HG02763 (cell line): Measurements from ENCODE around the gene MAIP1.
"Not testable (repeated sequence)": the region's sequence is repeated elsewhere in the genome, so short reads cannot be mapped to it uniquely, and the experiment has no call there.

Experiments used
- ATAC-seq: cut with Tn5 transposase; IDR thresholded peaks from one replicate; pipeline ENCODE4 v1.9.1; 2021; ENCODE audit warnings: mild to moderate bottlenecking, moderate library complexity; ENCODE audit not compliant: unreplicated experiment

MAIP1 gene

DNA sequence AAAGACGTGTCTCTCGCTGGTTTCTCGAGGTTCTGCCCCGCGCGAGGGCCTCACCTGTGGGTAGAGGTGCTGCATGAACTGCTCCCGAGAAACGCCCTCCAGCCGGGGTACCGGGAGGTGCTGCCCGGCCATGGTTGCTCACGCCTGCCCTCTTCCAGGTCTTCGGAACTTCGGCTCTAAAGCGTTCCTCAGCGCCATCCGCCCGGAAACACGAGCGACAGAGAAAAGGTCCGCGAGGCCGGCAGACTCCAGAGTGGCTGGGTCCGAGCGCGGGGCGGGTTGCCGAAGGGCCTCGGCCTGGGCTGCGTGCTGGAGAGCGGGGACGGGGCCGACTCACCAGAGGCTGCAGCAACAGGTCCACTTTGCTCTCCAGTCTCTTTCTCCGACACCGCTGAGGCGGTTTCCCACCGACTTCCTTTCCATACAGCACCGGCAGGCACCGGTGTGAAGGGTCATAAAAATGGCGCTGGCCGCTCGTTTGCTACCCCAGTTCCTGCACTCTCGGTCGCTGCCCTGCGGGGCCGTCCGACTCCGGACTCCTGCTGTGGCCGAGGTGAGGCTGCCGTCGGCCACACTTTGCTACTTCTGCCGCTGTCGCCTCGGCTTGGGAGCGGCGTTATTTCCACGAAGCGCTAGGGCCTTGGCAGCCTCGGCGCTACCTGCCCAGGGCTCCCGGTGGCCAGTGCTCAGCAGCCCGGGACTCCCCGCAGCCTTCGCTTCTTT, at the start of gene MAIP1, which contains the start of gene TYW5:
TSS of gene MAIP1 (plus strand) at position 244 of the 723 bp plus-strand sequence. CDS start at position 461, 217 bp downstream.
TSS of gene TYW5 (minus strand) at position 153 of the 723 bp plus-strand sequence. CDS start at position 132, 21 bp downstream.
- peak; percentile 82 for ATAC-seq

DNA sequence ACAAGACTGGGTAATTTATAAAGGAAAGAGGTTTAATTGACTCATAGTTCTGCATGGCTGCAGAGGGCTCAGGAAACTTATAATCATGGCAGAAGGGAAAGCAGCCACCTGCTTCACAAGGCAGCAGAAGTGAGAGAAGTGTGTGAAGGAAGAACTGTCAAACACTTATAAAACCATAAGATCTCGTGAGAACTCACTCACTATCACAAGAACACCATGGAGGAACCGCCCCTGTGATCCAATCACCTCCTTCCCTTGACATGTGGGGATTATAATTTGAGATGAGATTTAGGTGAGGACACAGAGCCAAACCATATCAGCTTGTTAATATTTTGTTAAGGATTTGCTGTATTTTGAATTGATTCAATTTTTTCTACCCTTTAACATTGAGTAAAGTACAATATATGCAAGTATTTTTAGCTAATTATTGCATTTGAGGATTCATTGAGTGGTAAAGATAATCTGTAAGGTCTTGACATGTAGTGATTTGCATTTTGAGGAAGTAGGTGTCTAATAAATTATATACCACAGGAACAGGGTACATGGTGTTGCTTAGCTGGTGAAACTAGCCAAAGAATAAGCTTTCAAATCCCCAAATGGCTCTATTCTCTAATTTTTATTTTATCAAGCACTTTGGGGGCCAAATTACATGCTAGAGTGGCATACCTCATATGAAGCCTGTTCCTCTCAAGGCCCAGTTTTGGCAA, 48.2 kb upstream of the MAIP1 start:
- ATAC-seq: no peak

GRCh38 chr2:199910338-199911051, 44.9 kb upstream of the MAIP1 start:
- no peak for ATAC-seq

DNA sequence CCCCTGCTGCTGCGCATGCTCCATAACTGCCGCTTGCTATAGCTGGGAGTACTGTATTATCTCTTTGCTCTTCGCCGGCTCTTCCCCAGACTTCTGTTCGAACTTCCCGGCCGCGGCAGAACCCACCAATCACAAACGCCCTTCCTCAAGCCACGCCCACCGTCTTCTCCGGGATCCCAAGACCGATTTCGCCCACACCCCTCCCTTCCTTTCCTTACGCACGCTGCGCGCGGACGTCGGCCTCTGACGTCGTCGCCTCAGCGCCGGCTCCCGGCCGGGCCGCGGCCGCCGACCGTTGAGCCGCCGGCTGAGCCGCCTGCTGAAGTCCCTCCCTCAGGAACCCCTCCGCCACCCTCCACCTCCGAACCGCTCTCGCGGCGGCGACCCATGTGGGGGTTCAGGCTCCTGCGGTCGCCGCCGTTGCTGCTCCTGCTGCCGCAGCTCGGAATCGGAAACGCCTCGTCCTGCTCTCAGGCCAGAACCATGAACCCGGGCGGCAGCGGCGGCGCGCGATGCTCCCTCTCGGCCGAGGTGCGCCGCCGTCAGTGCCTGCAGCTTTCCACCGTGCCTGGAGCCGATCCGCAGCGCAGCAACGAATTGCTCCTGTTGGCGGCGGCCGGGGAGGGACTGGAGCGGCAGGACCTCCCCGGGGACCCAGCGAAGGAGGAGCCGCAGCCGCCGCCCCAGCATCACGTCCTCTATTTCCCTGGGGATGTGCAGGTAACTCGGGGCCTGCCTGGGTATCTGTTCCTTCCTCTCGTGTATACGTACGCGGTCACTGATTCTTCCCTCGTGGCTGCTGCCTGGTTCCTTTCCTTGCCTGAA, 44.1 kb upstream of the MAIP1 start, which contains the start of gene C2orf69:
TSS of gene C2orf69 (plus strand) at position 242 of the 825 bp plus-strand sequence. CDS start at position 388, 146 bp downstream.
- ATAC-seq: peak; percentile 93

DNA sequence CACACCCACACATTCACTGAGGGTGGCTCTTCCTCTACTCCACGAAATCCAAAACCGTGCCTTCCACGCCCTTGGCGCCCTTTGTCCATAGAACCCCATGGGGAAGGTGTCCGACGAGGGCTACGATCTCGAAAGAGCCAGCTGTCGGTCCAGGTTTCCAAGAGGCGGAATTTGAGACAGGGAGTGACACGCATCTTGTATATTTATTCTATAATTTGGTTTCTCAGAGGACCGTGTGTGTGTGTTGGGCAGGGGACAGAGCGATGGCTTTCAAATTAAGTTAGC, 43.6 kb upstream of the MAIP1 start:
- no peak for ATAC-seq

- not testable (repeated sequence) for ATAC-seq
These were observed 42.7 kb upstream of the MAIP1 start for GRCh38 chr2:199912553-199913114.

DNA sequence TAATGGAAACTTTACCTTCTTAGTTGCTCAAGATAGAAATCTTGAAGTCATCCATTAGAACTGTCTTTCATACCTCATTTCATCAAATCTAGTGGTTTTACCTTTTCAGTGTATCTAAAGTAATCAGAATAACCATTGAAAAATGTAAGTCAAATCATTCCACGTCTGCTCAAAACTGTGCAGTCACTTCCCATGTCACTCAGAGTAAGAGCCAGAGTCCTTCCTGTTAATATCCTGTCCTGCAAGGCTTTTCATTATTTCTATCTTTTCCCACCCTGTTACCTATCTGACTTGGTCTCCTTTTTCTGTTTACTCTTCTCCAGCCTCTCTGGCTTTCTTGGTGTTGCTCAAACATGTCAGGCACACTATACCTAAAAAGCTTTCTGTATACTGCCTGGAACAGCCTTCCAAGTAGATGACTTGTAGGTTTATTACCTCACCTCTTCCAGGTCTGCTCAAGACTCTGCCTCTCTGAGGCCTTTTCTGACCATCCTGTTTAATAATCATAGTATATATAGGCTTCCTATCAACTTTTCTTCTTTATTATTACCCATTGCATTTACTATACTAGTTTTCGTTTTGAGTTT, 40.9 kb upstream of the MAIP1 start:
- ATAC-seq: no peak

DNA sequence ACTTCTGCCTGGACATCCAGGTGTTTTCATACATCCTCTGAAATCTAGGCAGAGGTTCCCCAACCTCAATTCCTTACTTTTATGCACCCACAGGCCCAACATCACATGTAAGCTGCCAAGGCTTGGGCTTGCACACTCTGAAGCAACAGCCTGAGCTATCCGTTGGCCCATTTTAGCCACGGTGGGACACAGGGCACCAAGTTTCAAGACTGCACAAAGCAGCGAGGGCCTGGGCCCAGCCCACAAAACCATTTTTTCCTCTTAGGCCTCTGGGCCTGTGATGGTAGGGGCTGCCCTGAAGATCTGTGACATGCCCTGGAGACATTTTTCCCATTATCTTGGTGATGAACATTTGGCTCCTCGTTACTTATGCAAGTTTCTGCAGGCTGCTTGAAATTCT, 38.4 kb upstream of the MAIP1 start:
- no peak for ATAC-seq

DNA sequence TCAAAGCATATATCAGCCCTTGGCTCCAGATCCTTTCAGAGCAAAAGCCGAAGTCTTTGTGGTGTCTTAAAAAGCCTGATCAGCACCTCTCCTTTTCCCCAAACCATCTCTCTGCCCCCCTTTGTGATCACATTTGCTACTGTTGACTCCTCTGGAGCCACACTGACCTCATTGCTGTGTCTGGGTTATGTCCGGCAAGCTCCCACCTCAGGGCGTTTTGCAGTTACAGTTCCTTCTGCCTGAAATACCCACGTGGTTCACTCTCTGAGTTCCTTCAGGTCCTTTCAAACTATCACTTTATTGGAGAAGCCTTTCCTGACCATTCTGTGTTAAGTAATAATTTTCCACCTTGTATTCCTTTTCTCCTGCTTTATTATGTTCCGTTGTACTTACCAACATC, 32.5 kb upstream of the MAIP1 start:
- ATAC-seq: no peak

DNA sequence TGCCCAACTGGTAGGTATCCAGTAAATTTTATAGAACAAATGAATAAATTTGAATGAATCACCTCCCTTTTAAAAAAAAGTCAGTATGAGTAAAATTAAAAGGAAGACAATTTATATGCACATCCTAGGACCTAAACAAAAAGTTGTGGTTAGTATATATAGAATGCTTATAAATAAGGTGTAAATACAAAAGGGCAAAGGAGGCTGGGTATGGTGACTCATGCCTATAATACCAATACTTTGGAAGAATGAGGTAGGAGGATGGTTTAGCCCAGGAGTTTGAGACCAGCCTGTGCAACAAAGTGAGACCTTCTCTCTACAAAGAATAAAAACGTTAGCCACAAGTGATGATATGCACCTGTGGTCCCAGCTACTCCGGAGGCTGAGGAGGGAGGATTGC, 31.5 kb upstream of the MAIP1 start:
- no peak for ATAC-seq

DNA sequence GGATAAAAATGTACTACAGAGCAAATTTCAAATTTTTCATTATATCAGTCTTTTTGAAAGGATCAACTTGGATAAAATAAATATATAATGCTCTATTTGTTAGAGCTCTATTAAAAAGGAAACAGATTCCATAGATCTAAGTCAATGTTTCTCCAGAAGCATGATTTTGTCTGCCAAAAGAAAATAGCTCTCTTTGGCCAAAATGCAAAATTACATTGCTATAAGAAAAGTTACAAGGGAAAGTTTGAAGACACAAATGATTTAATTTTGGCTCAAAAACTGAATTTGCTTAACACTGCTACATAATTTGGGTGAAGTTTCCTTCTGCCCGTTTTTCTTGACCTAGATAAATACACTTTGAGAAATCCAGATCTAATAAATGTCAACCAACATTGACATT, 28.6 kb upstream of the MAIP1 start:
- no peak for ATAC-seq

GRCh38 chr2:199928226-199928625, 27.2 kb upstream of the MAIP1 start:
- ATAC-seq: no peak

DNA sequence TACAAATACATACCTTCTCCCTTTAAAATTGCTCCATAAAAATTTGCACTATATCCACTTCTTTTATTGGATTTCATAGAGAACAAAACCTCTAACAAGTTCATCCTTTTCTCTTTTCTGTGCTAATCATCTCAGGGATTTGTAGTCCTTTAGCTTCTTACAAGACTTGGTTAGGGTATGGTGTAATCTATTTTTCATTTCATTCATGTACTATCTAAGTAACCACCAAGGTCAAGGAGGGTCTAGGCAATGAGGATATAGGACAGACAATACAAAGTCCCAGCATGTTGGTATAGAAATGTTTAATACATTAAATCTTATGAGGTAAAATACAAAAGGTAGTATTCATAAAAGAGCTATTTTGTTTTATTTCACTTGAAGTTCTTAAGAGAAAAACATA, 26.8 kb upstream of the MAIP1 start:
- ATAC-seq: no peak

DNA sequence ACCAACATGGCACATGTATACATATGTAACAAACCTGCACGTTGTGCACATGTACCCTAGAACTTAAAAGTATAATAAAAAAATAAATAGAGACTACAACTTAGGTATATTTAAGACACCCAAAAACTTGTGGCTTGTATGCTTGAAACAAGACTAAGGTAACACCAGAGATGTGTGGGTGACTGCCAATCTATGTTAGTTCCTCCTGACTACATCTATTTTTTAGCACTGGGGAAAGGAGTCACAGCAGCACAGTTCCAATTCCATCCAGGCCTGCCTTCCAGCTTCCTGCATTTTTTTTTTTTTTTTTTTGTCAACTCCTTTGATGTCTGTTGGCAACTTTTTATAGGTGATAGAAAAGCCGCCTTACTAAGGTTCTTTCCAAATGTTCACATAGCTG, 26.1 kb upstream of the MAIP1 start:
- no peak for ATAC-seq

DNA sequence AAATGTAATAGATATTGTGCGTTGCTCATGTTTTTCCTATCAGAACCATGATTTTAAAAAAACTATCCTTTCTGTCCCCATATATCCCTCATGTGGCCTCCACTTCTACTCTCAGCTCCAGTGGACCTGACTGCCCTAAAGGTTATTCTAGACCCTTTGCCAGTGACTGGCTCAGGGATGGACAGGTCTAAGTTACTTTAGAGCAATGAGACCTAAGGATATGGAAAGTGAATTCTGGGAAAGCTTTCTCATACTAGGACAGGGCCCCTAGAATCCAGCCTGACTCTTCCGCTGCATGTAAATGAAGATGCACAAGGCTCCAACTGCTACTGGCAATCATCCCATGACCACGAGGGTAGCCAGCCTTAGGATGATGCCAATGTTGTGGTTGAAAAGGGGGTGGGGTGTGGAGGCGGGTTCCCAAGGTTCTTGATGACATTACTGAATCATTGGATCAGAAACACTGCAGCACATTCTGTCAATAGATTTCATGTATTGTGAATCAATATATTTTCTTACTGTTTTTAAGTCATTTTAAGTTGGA, 23.0 kb upstream of the MAIP1 start:
- no peak for ATAC-seq

GRCh38 chr2:199933466-199933865, 21.9 kb upstream of the MAIP1 start:
- no peak for ATAC-seq

GRCh38 chr2:199936554-199936953, 18.8 kb upstream of the MAIP1 start:
- no peak for ATAC-seq

DNA sequence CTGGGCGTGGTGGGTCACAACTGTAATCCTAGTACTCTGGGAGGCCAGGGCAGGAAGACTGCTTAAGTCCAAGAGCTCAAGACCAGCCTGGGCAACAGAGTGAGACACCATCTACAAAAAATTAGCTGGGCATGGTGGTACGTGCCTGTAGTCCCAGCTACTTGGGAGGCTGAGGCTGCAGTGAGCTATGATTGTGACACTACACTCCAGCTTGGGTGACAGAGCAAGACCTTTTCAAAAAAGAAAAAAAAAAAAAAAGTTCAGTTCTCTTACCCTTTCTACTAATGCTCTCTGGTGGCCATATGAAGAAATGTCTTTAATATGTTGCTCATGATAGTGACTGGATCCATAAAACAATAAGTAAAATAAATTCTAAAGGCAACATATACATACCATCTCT, 15.0 kb upstream of the MAIP1 start:
- no peak for ATAC-seq

DNA sequence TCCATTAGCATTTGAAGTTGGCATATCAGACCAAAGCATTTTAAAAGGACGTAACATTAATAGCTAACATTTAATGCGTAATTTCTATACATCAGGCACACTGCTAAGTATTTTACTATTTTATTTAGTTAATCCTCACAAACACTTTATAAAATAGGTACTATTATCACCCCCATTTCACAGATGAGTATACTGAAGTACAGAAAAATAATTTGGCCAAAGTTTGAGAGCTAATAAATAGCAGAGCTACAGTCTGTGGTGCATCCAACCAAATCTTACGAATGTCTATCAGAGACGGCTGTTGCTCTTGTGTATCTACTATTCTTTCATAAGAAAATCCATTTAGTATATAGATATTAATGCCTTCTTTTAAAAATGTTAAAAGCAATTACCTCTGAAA, 12.0 kb upstream of the MAIP1 start:
- no peak for ATAC-seq

- ATAC-seq: no peak
These were observed 9.2 kb upstream of the MAIP1 start for GRCh38 chr2:199946196-199946595.
